KOPT-K1 (cell line): ENCODE data around the gene LRATD1.

Experiments
- H3K27ac ChIP-seq: fragments of 200-600 bp; sonication (generic); 2 replicates; pipeline ENCODE4 v1.5.1; 2016; ENCODE audit warnings: antibody characterized with exemption, mild to moderate bottlenecking, low read depth, low read length; ENCODE audit not compliant: poor library complexity, severe bottlenecking
- H3K36me3 ChIP-seq: fragments of 200-600 bp; sonication (generic); 2 replicates; pipeline ENCODE4 v1.5.1; 2017; ENCODE audit warnings: antibody characterized with exemption, mild to moderate bottlenecking, low read length, moderate library complexity; ENCODE audit not compliant: insufficient read depth
- H3K9me3 ChIP-seq: fragments of 200-600 bp; sonication (generic); 2 replicates; pipeline ENCODE4 v1.5.1; 2017; ENCODE audit warnings: antibody characterized with exemption, low read length, mild to moderate bottlenecking; ENCODE audit not compliant: insufficient read depth, poor library complexity, severe bottlenecking

The LRATD1 gene, protein sequence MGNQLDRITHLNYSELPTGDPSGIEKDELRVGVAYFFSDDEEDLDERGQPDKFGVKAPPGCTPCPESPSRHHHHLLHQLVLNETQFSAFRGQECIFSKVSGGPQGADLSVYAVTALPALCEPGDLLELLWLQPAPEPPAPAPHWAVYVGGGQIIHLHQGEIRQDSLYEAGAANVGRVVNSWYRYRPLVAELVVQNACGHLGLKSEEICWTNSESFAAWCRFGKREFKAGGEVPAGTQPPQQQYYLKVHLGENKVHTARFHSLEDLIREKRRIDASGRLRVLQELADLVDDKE

GRCh38 chr2:14632133-14632936 is at the start of gene LRATD1:
TSS of gene LRATD1 (plus strand) at chr2:14632717. CDS start at chr2:14633980, 1,263 bp downstream.
- Histone ChIP-seq H3K27ac (no peak within 1 kb of the TSS), H3K36me3 (no peaks in the 10 kb centered on the region)

GRCh38 chr2:14583059-14583458 is 49.5 kb upstream of the LRATD1 start:
- Histone ChIP-seq H3K27ac (no peak overlapping the region), H3K9me3 (no peaks in the 10 kb centered on the region), H3K36me3 (no peaks in the 10 kb centered on the region)

More at GRCh38 chr2:14632133-14632936, at the start of gene LRATD1:
- peaks cover 18% of the 10 kb centered on the region for H3K9me3 ChIP-seq

DNA sequence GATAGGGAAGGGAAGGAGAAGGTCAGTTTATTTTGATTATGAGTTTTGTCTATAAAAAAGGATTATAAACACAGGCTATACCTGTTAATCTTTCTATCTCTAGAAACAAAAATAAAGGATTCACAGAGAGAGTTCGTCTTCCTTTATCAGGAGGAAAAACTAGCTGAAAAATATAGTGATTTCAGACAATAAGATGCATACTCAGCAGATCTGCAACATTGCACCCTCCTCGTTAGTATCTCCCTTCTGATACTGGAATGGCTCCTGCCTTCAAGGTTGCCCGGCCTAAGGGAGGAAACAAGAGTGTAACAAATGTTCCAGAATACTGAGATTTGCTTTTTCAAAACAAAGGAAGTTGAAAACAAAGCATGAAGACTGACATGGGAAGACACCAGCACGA is 48.7 kb upstream of the LRATD1 start:
- H3K27ac ChIP-seq, result no peak overlapping the region
- H3K36me3 ChIP-seq, result no peaks in the 10 kb centered on the region
- H3K9me3 ChIP-seq, result no peaks in the 10 kb centered on the region

DNA sequence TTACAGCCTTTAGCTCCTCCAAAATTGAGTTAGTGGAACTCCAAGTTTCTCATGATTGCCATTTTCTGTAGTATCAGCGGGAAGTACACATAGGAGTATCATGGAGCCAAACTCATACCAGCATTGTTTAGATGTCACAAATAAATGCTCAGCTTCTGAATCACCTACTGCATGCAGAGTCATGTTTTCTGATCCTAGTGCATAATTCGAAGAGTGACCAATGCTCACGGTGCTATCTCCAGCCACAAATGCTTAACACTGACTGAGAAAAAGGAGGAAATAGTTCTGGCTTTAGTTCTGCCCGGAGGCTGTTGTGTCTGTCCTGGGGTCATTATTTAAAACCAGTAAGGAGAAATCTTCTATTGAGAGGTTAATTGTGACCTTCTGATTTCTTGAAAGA is 45.4 kb upstream of the LRATD1 start:
- H3K36me3 ChIP-seq, result no peaks in the 10 kb centered on the region
- H3K9me3 ChIP-seq, result no peaks in the 10 kb centered on the region
- no peak overlapping the region for H3K27ac ChIP-seq

DNA sequence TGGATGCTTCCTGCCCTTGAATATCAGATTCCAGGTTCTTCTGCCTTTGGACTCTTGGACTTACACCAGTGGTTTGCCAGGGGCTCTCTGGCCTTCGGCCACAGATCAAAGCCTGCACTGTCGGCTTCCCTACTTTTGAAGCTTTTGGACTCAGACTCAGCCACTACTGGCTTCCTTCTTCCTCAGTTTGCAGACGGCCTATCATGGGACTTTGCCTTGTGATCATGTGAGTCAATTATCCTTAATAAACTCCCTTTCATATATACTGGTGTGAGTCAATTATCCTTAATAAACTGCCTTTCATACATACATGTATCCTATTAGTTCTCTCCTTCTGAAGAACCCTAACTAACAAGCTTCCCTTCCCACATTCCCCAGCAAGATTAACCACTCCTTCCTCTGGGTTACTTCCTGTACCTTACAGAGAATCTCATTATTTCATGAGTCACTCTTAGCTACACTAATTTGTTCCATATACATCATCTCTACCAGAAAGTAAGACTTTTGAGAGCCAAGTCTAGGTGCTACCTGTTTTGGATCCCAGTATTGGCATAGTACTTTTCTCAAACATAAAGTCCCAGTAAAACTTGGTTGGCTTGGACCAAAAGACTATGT is 31.3 kb upstream of the LRATD1 start:
- no peaks in the 10 kb centered on the region for H3K36me3 ChIP-seq
- H3K27ac ChIP-seq, result no peak overlapping the region
- no peaks in the 10 kb centered on the region for H3K9me3 ChIP-seq

DNA sequence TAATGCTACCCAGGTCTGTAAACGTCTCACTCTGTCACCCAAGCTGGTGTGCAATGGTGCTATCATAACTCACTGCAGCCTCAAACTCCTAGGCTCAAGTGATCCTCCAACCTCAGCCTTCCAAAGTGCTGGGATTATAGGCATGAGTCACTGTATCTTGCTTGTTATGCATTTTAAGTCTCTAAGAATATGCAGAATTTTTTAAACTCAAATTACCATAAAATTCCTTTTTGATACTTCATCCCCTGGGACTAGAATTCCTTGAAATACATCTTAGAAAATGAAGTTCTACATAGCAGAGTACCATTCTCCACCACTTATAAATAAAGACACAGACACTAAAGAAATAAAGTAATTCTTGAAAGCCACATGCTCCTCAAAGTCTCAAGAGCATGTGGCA is 30.2 kb upstream of the LRATD1 start:
- Histone ChIP-seq H3K36me3 (no peaks in the 10 kb centered on the region), H3K9me3 (no peaks in the 10 kb centered on the region), H3K27ac (no peak overlapping the region)

GRCh38 chr2:14603676-14604075 is 28.8 kb upstream of the LRATD1 start:
- H3K36me3 ChIP-seq, result no peaks in the 10 kb centered on the region
- no peaks in the 10 kb centered on the region for H3K9me3 ChIP-seq
- H3K27ac ChIP-seq, result no peak overlapping the region

DNA sequence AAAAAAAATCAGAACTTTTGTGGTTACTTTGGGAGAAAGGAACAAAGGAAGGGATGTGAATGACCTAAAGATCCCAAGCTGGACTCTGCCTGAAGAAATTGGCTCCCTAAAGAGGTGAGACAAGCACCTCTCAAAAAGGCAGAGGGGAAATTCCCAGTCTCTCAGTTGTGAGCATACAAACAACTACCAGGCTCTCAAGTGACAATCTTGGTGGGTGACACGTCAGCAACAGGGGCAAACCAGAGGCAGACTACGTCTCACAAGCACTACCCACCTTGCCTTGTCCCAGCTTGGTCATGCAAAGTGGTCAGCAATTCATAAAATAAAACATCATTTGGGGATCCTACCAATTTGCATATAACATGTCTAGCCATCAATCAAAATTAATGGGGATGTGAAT is 24.3 kb upstream of the LRATD1 start:
- no peaks in the 10 kb centered on the region for H3K36me3 ChIP-seq
- H3K27ac ChIP-seq, result no peak overlapping the region
- no peaks in the 10 kb centered on the region for H3K9me3 ChIP-seq

GRCh38 chr2:14614017-14614416 is 18.5 kb upstream of the LRATD1 start:
- no peaks in the 10 kb centered on the region for H3K36me3 ChIP-seq

DNA sequence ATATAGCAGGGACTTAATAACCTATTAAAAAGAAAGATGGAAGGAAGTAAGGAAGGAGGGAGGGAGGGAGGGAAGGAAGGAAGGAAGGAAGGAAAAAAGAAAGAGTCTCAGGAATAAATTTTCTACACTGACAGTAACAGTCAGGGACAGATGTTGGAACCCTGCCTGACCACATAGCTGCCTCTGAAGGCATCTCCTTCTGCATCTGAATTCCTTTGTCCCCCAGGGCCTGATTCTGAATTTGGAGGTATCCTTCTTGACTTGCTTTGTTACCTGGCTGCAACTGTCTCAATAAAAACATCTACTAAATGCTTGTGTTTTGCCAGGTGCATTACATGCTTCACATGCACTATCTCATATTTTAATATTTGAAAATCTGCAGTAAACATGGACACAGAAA is 17.4 kb upstream of the LRATD1 start:
- no peaks in the 10 kb centered on the region for H3K36me3 ChIP-seq
- H3K9me3 ChIP-seq, result no peaks in the 10 kb centered on the region

More at GRCh38 chr2:14614017-14614416, 18.5 kb upstream of the LRATD1 start:
- H3K27ac ChIP-seq, result no peak overlapping the region
- H3K9me3 ChIP-seq, result no peaks in the 10 kb centered on the region

DNA sequence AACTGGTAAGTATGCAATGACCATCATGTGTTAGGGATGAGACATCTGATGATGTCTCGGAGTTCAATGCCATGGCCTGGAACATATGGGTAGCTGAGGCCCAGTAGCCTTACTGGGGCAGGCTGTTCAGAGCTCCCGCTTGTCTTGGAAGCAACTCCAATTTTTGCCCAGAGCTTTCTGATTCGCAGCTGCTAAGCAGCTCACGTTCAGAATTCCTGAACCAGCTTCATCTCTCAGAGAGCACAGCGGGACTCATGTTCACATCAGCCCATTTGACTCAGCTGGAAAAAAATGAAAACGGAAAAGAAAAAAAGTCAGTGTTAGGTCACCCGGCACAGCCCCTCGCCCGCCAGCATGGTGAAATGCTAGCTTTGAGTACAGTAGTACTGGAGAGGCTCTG is 16.8 kb upstream of the LRATD1 start:
- H3K27ac ChIP-seq, result no peak overlapping the region
- no peaks in the 10 kb centered on the region for H3K9me3 ChIP-seq
- no peaks in the 10 kb centered on the region for H3K36me3 ChIP-seq

More for the DNA sequence above, 17.4 kb upstream of the LRATD1 start:
- H3K27ac ChIP-seq, result no peak overlapping the region

- Histone ChIP-seq H3K27ac (no peak overlapping the region), H3K9me3 (no peaks in the 10 kb centered on the region), H3K36me3 (no peaks in the 10 kb centered on the region)
These were observed 16.2 kb upstream of the LRATD1 start for GRCh38 chr2:14616342-14616741.

DNA sequence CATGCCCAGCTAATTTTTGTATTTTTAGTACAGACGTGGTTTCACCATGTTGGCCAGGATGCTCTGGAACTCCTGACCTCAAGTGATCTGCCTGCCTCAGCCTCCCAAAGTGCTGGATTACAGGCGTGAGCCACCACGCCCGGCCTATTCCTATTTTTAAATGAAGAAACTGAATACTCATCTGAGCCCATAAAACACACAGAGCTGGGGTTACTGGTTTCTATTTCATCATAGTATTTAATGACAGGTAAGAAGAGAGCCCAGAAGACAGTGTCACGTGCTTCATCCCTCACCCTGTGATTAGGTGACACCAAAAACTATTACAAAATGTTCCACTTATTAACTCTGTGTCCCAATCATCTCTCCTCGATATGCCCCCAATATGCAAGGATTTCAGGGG is 15.6 kb upstream of the LRATD1 start:
- Histone ChIP-seq H3K36me3 (no peaks in the 10 kb centered on the region), H3K27ac (no peak overlapping the region), H3K9me3 (no peaks in the 10 kb centered on the region)

GRCh38 chr2:14619441-14619840 is 13.1 kb upstream of the LRATD1 start:
- Histone ChIP-seq H3K27ac (no peak overlapping the region), H3K36me3 (no peaks in the 10 kb centered on the region), H3K9me3 (no peaks in the 10 kb centered on the region)

DNA sequence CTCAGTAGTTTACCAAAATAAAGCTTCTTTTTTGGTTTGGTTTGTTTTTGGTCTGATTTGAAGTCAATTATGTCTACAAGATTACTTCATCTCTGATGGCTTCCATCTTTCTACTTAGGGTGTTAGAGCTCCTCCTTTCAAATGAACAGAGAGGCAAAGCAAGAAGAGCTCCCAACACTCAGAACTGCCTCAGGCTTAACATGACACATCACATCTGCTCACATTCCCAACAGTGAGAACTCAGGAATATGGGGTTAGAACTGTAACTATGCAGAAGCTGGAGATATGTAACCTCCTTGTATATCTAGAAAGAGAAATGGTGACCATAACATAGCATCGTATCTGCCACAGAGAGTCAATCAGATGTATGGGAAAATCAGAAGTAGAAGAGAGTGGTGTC is 11.4 kb upstream of the LRATD1 start:
- no peaks in the 10 kb centered on the region for H3K9me3 ChIP-seq
- no peak overlapping the region for H3K27ac ChIP-seq
- H3K36me3 ChIP-seq, result no peaks in the 10 kb centered on the region
